ENCODE data around the gene GPR158. TPM values are rescaled to one million over a fixed set of nuclear protein-coding genes. Genes with fewer than 3 reads are reported as not detected.

The GPR158 gene
- total and polyA plus RNA-seq, 4 donors: 0.03 to 0.08 TPM; not detected in 2

DNA sequence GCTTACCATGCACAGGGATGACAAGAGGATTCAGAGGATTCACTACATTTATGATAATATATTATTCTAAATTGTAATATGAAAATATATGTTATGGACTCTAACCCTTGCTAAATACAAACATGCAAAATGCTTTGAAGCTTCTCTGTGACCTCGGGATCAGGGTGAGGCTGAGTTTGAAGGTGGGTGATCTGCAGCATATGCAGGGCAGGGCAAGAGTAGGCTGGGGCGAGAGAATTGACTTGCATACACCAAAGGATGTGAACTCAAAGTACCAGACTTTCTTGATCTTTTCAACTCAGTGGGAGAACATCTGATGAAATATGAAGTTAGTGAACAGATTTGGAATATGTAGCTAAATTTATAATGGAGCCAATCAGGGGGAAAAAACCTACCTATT lies 57.0 kb downstream of the GPR158 start (continued):
- TF ChIP-seq, protein P1, sequence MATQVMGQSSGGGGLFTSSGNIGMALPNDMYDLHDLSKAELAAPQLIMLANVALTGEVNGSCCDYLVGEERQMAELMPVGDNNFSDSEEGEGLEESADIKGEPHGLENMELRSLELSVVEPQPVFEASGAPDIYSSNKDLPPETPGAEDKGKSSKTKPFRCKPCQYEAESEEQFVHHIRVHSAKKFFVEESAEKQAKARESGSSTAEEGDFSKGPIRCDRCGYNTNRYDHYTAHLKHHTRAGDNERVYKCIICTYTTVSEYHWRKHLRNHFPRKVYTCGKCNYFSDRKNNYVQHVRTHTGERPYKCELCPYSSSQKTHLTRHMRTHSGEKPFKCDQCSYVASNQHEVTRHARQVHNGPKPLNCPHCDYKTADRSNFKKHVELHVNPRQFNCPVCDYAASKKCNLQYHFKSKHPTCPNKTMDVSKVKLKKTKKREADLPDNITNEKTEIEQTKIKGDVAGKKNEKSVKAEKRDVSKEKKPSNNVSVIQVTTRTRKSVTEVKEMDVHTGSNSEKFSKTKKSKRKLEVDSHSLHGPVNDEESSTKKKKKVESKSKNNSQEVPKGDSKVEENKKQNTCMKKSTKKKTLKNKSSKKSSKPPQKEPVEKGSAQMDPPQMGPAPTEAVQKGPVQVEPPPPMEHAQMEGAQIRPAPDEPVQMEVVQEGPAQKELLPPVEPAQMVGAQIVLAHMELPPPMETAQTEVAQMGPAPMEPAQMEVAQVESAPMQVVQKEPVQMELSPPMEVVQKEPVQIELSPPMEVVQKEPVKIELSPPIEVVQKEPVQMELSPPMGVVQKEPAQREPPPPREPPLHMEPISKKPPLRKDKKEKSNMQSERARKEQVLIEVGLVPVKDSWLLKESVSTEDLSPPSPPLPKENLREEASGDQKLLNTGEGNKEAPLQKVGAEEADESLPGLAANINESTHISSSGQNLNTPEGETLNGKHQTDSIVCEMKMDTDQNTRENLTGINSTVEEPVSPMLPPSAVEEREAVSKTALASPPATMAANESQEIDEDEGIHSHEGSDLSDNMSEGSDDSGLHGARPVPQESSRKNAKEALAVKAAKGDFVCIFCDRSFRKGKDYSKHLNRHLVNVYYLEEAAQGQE (IDR thresholded peaks at IDR 0.05): no peak

DNA sequence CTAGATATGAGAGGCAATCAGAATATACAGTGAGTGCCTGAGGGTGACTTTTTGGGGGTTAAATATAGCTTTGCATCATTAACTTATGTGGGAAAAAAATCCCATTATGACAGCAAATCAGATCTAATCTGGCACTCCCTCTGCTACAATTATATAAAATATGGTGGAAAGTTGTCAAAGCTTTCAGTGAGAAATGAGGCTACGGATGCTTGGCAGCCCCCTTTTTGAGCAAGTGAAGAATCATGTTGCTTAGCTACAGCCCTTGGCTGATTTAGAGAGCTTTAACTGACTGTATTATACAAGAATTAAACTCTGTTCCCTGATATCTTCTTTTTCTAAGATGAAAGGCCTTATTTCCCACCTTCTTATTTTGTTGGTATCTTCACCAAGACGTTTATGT lies 57.4 kb downstream of the GPR158 start:
- no peak overlapping the region for H3K9ac ChIP-seq (ENCODE audit: low read depth in 1 of 2, low read length in 2 of 2)
- no peak overlapping the region for H3K4me3 ChIP-seq (ENCODE audit: low read depth in 1 of 3, low read length in 3 of 3)
- no peak for DNase-seq (ENCODE audit: low spot score)
- TF ChIP-seq HNF4G (IDR thresholded peaks at IDR 0.05) (no peak), TAF1 (conservative IDR thresholded peaks at IDR 0.05) (no peak), FOXA2 (IDR thresholded peaks at IDR 0.05) (no peak), JUND (IDR thresholded peaks at IDR 0.05) (no peak), YY1 (IDR thresholded peaks at IDR 0.05) (no peak), HNF4A (conservative IDR thresholded peaks at IDR 0.05) (no peak), GABPA (IDR thresholded peaks at IDR 0.05 in 1 of 2, conservative IDR thresholded peaks at IDR 0.05 in 1 of 2) (no peak), RXRA (IDR thresholded peaks at IDR 0.05) (no peak), FOXA1 (IDR thresholded peaks at IDR 0.05) (no peak)
- TF ChIP-seq, protein P2, sequence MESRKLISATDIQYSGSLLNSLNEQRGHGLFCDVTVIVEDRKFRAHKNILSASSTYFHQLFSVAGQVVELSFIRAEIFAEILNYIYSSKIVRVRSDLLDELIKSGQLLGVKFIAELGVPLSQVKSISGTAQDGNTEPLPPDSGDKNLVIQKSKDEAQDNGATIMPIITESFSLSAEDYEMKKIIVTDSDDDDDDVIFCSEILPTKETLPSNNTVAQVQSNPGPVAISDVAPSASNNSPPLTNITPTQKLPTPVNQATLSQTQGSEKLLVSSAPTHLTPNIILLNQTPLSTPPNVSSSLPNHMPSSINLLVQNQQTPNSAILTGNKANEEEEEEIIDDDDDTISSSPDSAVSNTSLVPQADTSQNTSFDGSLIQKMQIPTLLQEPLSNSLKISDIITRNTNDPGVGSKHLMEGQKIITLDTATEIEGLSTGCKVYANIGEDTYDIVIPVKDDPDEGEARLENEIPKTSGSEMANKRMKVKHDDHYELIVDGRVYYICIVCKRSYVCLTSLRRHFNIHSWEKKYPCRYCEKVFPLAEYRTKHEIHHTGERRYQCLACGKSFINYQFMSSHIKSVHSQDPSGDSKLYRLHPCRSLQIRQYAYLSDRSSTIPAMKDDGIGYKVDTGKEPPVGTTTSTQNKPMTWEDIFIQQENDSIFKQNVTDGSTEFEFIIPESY (IDR thresholded peaks at IDR 0.05): no peak
- TF ChIP-seq, protein P3, sequence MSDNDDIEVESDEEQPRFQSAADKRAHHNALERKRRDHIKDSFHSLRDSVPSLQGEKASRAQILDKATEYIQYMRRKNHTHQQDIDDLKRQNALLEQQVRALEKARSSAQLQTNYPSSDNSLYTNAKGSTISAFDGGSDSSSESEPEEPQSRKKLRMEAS (IDR thresholded peaks at IDR 0.05): no peak
- TF ChIP-seq, protein P4, sequence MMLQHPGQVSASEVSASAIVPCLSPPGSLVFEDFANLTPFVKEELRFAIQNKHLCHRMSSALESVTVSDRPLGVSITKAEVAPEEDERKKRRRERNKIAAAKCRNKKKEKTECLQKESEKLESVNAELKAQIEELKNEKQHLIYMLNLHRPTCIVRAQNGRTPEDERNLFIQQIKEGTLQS (IDR thresholded peaks at IDR 0.05): no peak
- TF ChIP-seq, protein P1 (IDR thresholded peaks at IDR 0.05): no peak
- no peak overlapping the region for H3K27ac ChIP-seq (ENCODE audit: low read depth in 1 of 2, low read length in 2 of 2)
- H3K36me3 ChIP-seq (ENCODE audit: control insufficient read depth in 4 of 4, insufficient read depth in 3 of 4, low read depth in 1 of 4, low read length in 3 of 4): no peaks in the 10 kb centered on the region
- no peaks in the 10 kb centered on the region for H3K4me1 ChIP-seq (ENCODE audit: control insufficient read depth in 4 of 4, insufficient read depth in 4 of 4, low read length in 3 of 4)
- peaks cover 0 to 3% (median 0%) of the 10 kb centered on the region in 4 donors for H3K27me3 ChIP-seq (ENCODE audit: control insufficient read depth in 4 of 4, insufficient read depth in 4 of 4, low read length in 3 of 4)
- WGBS: 59% methylated on average over 2 of the region's 2 CpGs
- peaks cover 0 to 2% (median 0%) of the 10 kb centered on the region in 4 donors for H3K9me3 ChIP-seq (ENCODE audit: control insufficient read depth in 4 of 4, low read length in 3 of 4)
